HG03432 (cell line): ENCODE data around the gene NUBPL.

Source experiments
- ATAC-seq: cut with Tn5 transposase; IDR thresholded peaks from one replicate; pipeline ENCODE4 v1.9.1; 2021; ENCODE audit warnings: mild to moderate bottlenecking, moderate library complexity; ENCODE audit not compliant: unreplicated experiment

NUBPL gene

GRCh38 chr14:31902002-31902401 lies 340.8 kb downstream of the NUBPL start:
- no peak for ATAC-seq

GRCh38 chr14:31902945-31903646 lies 341.9 kb downstream of the NUBPL start:
- ATAC-seq, result no peak

GRCh38 chr14:31909977-31910376 lies 348.8 kb downstream of the NUBPL start:
- ATAC-seq, result no peak
